Keratinocyte (primary cell): Measurements from ENCODE around the gene AGAP5. TPM values are rescaled to one million over a fixed set of nuclear protein-coding genes. Genes with fewer than 3 reads are reported as not detected.
"Not testable (repeated sequence)": the region's sequence is repeated elsewhere in the genome, so short reads cannot be mapped to it uniquely, and the experiment has no call there.

Experiments used
- DNase-seq: peaks from one replicate; pipeline ENCODE4 v3.0.0-alpha.2; 2011; ENCODE audit warnings: low read depth, missing footprints, low spot score
- FAIRE-seq: peaks from 2 replicates; lab custom pipeline; 2011; peaks lifted over from hg19 to GRCh38; lab: Jason Lieb, UNC
- H2AFZ ChIP-seq: 2 replicates; pipeline ENCODE4 v1.6.0; 2012; ENCODE audit warnings: low read length, control low read depth, inconsistent platforms; ENCODE audit not compliant: control insufficient read depth
- H3K27ac ChIP-seq: 2 replicates; pipeline ENCODE4 v1.5.1; 2011; ENCODE audit warnings: low read length; ENCODE audit not compliant: control insufficient read depth, insufficient read depth
- H3K27me3 ChIP-seq: 3 replicates; pipeline ENCODE4 v1.6.0; 2011; ENCODE audit warnings: low read length; ENCODE audit not compliant: control insufficient read depth, insufficient read depth; ENCODE audit errors: extremely low read depth
- H3K36me3 ChIP-seq, 2 experiments: 2 replicates in 1 of 2; 3 replicates in 1 of 2; pipeline ENCODE4 v1.5.1; 2011; ENCODE audit warnings: low read length in 2 of 2, mild to moderate bottlenecking in 1 of 2; ENCODE audit not compliant: control insufficient read depth in 2 of 2, insufficient read depth in 2 of 2; ENCODE audit errors: extremely low read depth in 1 of 2
- H3K4me1 ChIP-seq: 3 replicates; pipeline ENCODE4 v1.5.1; 2011; ENCODE audit warnings: low read length; ENCODE audit not compliant: control insufficient read depth, insufficient read depth; ENCODE audit errors: extremely low read depth
- H3K4me2 ChIP-seq: 3 replicates; pipeline ENCODE4 v1.6.0; 2011; ENCODE audit warnings: low read depth, low read length; ENCODE audit not compliant: control insufficient read depth, insufficient read depth; ENCODE audit errors: extremely low read depth
- H3K4me3 ChIP-seq, 3 experiments: fragments of 200-600 bp in 1 of 3; sonication (generic) in 1 of 3; 2 replicates in 2 of 3; 3 replicates in 1 of 3; pipeline ENCODE4 v1.5.1; 2011 to 2016; ENCODE audit warnings: low read length in 3 of 3, mild to moderate bottlenecking in 3 of 3, control low read depth in 2 of 3, inconsistent platforms in 1 of 3, low read depth in 1 of 3, mixed read lengths in 1 of 3, mixed run types in 1 of 3, moderate library complexity in 1 of 3; ENCODE audit not compliant: control insufficient read depth in 2 of 3, insufficient read depth in 2 of 3; ENCODE audit errors: extremely low read depth in 1 of 3
- H3K79me2 ChIP-seq: 2 replicates; pipeline ENCODE4 v1.6.0; 2012; ENCODE audit warnings: low read length; ENCODE audit not compliant: control insufficient read depth, insufficient read depth
- H3K9ac ChIP-seq: 3 replicates; pipeline ENCODE4 v1.6.0; 2011; ENCODE audit warnings: low read length; ENCODE audit not compliant: control insufficient read depth, insufficient read depth; ENCODE audit errors: extremely low read depth
- H3K9me1 ChIP-seq: 3 replicates; pipeline ENCODE4 v1.6.0; 2011; ENCODE audit warnings: low read length; ENCODE audit not compliant: control insufficient read depth, insufficient read depth; ENCODE audit errors: extremely low read depth
- H3K9me3 ChIP-seq: 2 replicates; pipeline ENCODE4 v1.5.1; 2012; ENCODE audit warnings: low read depth, low read length; ENCODE audit not compliant: control insufficient read depth
- H4K20me1 ChIP-seq: 3 replicates; pipeline ENCODE4 v1.6.0; 2011; ENCODE audit warnings: low read length; ENCODE audit not compliant: control insufficient read depth, insufficient read depth; ENCODE audit errors: extremely low read depth
- dilution Hi-C: fragments of 300-500 bp; cut with MboI; formaldehyde crosslinking; loops from one replicate; pipeline ENCODE4 v1.7.0; 2020; ENCODE audit warnings: low sequenced_read_pairs; ENCODE audit not compliant: extremely low pct_ligation_motif_present
- polyA plus RNA-seq, 5 experiments: library from polyadenylated mRNA; depleted of rRNA in 3 of 5; stranded (reverse) in 3 of 5; stranded (forward) in 1 of 5; unstranded in 1 of 5; fragments of >200 nt; gene quantifications; 1 replicate in 1 of 5; 2 replicates in 3 of 5; 3 replicates in 1 of 5; pipeline versions ENCODE4 v1.2.1 to v1.2.3, GENCODE V29; 2011 to 2012; ENCODE audit warnings: missing spikeins in 2 of 5, low read depth in 1 of 5, low replicate concordance in 1 of 5

Gene AGAP5
- polyA plus RNA-seq, 1 donor (not counting 4 experiments of a cell fraction or from before 2014, with no cell fraction given): 3.6 TPM

DNA sequence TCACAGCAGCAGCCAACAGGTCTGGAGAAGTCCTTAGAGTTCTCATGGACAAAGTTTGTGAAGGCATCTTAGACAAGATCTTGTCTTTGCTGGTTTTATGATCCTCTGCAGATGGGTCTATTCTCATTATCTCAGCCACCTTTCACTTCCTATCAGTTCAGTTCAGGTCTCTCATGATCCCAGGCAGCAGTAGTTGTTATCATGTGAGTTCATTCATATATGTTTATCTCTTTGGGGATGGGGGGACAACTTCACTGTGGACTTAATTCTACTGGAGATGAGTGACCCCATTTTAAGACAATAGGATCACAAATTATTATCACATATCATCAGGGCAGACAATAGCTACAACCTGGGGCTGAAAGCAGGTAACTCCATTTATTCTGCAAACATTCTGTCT, 6.0 kb upstream of the AGAP5 start:
- H3K36me3 ChIP-seq, H2AFZ ChIP-seq, H3K27me3 ChIP-seq, H3K9me3 ChIP-seq, H3K4me3 ChIP-seq, H3K9me1 ChIP-seq, H3K9ac ChIP-seq, H3K27ac ChIP-seq, H3K79me2 ChIP-seq, FAIRE-seq, DNase-seq, H3K4me1 ChIP-seq, H3K4me2 ChIP-seq, dilution Hi-C loops, H4K20me1 ChIP-seq: not testable (repeated sequence)

GRCh38 chr10:73698819-73699218, 910 bp upstream of the AGAP5 start:
- H3K79me2 ChIP-seq, H3K4me1 ChIP-seq, DNase-seq, H3K9me3 ChIP-seq, H3K36me3 ChIP-seq, H3K4me3 ChIP-seq, H2AFZ ChIP-seq, H3K27me3 ChIP-seq, H4K20me1 ChIP-seq, H3K9ac ChIP-seq, FAIRE-seq, H3K4me2 ChIP-seq, H3K27ac ChIP-seq, H3K9me1 ChIP-seq, dilution Hi-C loops: not testable (repeated sequence)

- FAIRE-seq, H3K27me3 ChIP-seq, H3K9me3 ChIP-seq, H3K79me2 ChIP-seq, H3K9me1 ChIP-seq, DNase-seq, H3K9ac ChIP-seq, H2AFZ ChIP-seq, H3K4me3 ChIP-seq, dilution Hi-C loops, H3K4me1 ChIP-seq, H4K20me1 ChIP-seq, H3K27ac ChIP-seq, H3K36me3 ChIP-seq, H3K4me2 ChIP-seq: not testable (repeated sequence)
These were observed 2.6 kb downstream of the AGAP5 start for GRCh38 chr10:73695302-73695701.

GRCh38 chr10:73690755-73691154, 7.2 kb downstream of the AGAP5 start:
- H3K79me2 ChIP-seq, H3K4me3 ChIP-seq, H3K27ac ChIP-seq, FAIRE-seq, H3K9ac ChIP-seq, H3K9me3 ChIP-seq, H3K36me3 ChIP-seq, H3K4me2 ChIP-seq, H4K20me1 ChIP-seq, H3K9me1 ChIP-seq, H3K27me3 ChIP-seq, H2AFZ ChIP-seq, dilution Hi-C loops, H3K4me1 ChIP-seq, DNase-seq: not testable (repeated sequence)

- H3K9ac ChIP-seq, FAIRE-seq, DNase-seq, H3K27ac ChIP-seq, H3K4me2 ChIP-seq, H2AFZ ChIP-seq, H3K36me3 ChIP-seq, H3K4me1 ChIP-seq, dilution Hi-C loops, H3K4me3 ChIP-seq, H3K27me3 ChIP-seq, H4K20me1 ChIP-seq, H3K9me1 ChIP-seq, H3K79me2 ChIP-seq, H3K9me3 ChIP-seq: not testable (repeated sequence)
These were observed 8.3 kb downstream of the AGAP5 start for GRCh38 chr10:73689596-73689995.
